Measurements from ENCODE around the gene DNAL4. TPM values are rescaled to one million over a fixed set of nuclear protein-coding genes. Genes with fewer than 3 reads are reported as not detected.

The DNAL4 gene
- total and polyA plus RNA-seq, 10 of the 15 experiments (the other 5 are each of a cell fraction or from before 2014, with no cell fraction given) = 0.35 to 8.5 (median 6.3) TPM; not detected in 1

DNA sequence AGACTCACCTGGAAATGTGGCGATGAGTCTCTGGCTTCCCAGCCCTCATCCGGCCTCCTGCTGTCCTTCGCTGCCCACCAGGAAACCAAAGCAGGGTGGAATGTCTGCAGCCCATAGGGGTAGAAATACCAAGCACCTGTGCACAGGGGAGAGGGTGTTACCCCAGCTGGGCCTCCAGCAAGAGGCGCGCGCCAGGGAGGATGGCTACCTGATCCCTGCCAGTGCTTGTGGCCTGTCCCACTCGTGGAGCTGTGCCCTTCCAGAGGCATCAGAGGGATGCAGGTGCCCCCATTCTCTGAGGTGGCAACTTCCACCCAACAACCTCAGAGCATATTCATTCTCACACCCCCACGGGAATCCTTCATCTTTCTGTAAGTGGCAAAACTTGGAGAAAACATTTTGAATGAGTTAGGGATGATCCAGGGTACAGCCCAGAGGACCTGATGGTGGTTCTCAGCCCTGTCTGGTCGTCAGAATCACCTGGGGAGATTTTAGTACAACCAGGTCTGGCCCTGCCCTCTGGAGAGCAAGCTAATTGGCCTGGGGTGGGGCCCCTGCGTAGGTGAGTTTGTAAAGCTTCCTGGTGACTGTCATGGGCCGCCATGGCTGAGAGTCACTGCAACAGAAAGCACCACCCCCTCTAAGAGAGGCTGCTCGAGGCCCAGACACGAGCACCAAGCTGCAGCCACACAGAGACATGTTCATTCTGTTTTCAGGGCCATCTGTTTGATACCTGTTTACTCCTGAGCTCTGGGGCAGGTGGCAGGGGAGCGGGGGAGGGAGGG, 48.1 kb downstream of the DNAL4 start:
- no peak for FAIRE-seq
- intact Hi-C loops (cut with micrococcal nuclease; ENCODE audit: unreplicated experiment) (no loop called here), in situ Hi-C loops (cut with MboI) (no loop called here)
- SMC1A ChIA-PET (ENCODE audit: uncharacterized antibody, unreplicated experiment) = interaction anchor here (1.4 kb wide), 1 partner anchor 9 kb away, joined by 4 read pairs; no protein-coding TSS in a partner anchor
- TF ChIP-seq NBN (IDR thresholded peaks at IDR 0.05) (no peak), HDGF (IDR thresholded peaks at IDR 0.05) (no peak), RB1 (IDR thresholded peaks at IDR 0.05; ENCODE audit: borderline replicate concordance) (no peak), ESRRA (IDR thresholded peaks at IDR 0.05; ENCODE audit: low read length) (no peak), ETV6 (conservative IDR thresholded peaks at IDR 0.05 in 1 of 2, IDR thresholded peaks at IDR 0.05 in 1 of 2; ENCODE audit: borderline replicate concordance in 1 of 2, low read depth in 1 of 2) (no peak)
- WGBS (ENCODE audit: insufficient coverage, insufficient replicate concordance, low lambda C conversion rate, missing lambda C conversion rate) = 90% methylated on average over 14 of the region's 14 CpGs
- no peak overlapping the region for H3K4me3 ChIP-seq
- BruUV-seq (replicated peaks) = no TSS peak
- CTCF ChIA-PET = interaction anchor here (0.6 to 2.0 kb wide), 2 partner anchors 23 to 774 kb away, joined by 3 to 16 read pairs; partner anchors contain the start of gene ATF4
- H3K27ac ChIP-seq (ENCODE audit: control insufficient read depth, insufficient read depth) = no peak overlapping the region
- POLR2A ChIA-PET = interaction anchor here (1.5 to 1.6 kb wide), 2 partner anchors 10 to 42 kb away, joined by 3 read pairs; no protein-coding TSS in a partner anchor
- no peak for DNase-seq (ENCODE audit: low read depth, low spot score)
- H3K27me3 ChIP-seq (replicated peaks in 1 of 2; ENCODE audit: control insufficient read depth in 2 of 2, insufficient read depth in 2 of 2, low read length in 1 of 2) = no peaks in the 10 kb centered on the region
- H3K4me2 ChIP-seq (ENCODE audit: control insufficient read depth, insufficient read depth) = no peak overlapping the region
- H3K9me3 ChIP-seq (replicated peaks; ENCODE audit: control insufficient read depth, insufficient read depth, low read length) = no peaks in the 10 kb centered on the region
- H2AFZ ChIP-seq (ENCODE audit: control insufficient read depth, low read depth, low read length) = no peak overlapping the region
- peaks cover 3% of the 10 kb centered on the region for H3K4me1 ChIP-seq (ENCODE audit: control insufficient read depth, insufficient read depth, low read length)
- H3K36me3 ChIP-seq (ENCODE audit: control insufficient read depth in 2 of 2, insufficient read depth in 2 of 2, low read length in 1 of 2) = peaks cover 48 to 51% of the 10 kb centered on the region in 2 experiments
- H4K20me1 ChIP-seq (ENCODE audit: control insufficient read depth, insufficient read depth) = no peaks in the 10 kb centered on the region
- peaks cover 3% of the 10 kb centered on the region for H3K79me2 ChIP-seq (ENCODE audit: control insufficient read depth, insufficient read depth, low read length)
- no peak overlapping the region for H3K9ac ChIP-seq (ENCODE audit: control insufficient read depth, insufficient read depth, low read length)
- ATAC-seq = no peak
- RAD21 ChIA-PET (ENCODE audit: unreplicated experiment) = no interaction called here

DNA sequence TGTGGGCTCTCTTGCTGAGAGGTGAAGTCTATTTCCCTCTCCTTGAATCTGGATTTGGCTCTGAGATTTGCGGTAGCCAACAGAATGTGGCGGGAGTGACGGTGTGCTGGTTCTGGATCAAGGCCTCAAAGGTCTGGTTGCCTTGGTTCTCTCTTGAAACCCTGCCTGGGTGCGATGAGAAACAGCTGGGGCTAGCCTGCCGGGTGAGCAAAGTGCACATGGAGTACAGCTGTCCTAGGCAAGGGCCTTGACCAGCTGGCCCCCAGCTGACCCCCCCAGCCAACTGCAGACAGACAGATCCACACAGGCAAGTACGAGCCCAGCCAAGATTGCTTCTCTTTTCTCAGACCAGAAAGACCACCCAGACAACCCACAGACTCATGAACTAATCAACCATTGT, 49.0 kb downstream of the DNAL4 start:
- H2AFZ ChIP-seq (ENCODE audit: control insufficient read depth, low read depth, low read length) = no peak overlapping the region
- no peaks in the 10 kb centered on the region for H3K9me3 ChIP-seq (replicated peaks; ENCODE audit: control insufficient read depth, insufficient read depth, low read length)
- H3K79me2 ChIP-seq (ENCODE audit: control insufficient read depth, insufficient read depth, low read length) = no peaks in the 10 kb centered on the region; the same call in none of the 2 replicates
- H3K27me3 ChIP-seq (replicated peaks in 1 of 2; ENCODE audit: control insufficient read depth in 2 of 2, insufficient read depth in 2 of 2, low read length in 1 of 2) = no peaks in the 10 kb centered on the region
- H3K4me2 ChIP-seq (ENCODE audit: control insufficient read depth, insufficient read depth) = no peak overlapping the region
- no peak for DNase-seq (ENCODE audit: low read depth, low spot score)
- H3K36me3 ChIP-seq (ENCODE audit: control insufficient read depth in 2 of 2, insufficient read depth in 2 of 2, low read length in 1 of 2) = peaks cover 40 to 49% of the 10 kb centered on the region in 2 experiments
- H3K27ac ChIP-seq (ENCODE audit: control insufficient read depth, insufficient read depth) = no peak overlapping the region
- CTCF ChIA-PET = no interaction called here
- no TSS peak for BruUV-seq (replicated peaks)
- SMC1A ChIA-PET (ENCODE audit: uncharacterized antibody, unreplicated experiment) = interaction anchor here (1.4 kb wide), 1 partner anchor 9 kb away, joined by 4 read pairs; no protein-coding TSS in a partner anchor
- no peak overlapping the region for H3K9ac ChIP-seq (ENCODE audit: control insufficient read depth, insufficient read depth, low read length)
- RAD21 ChIA-PET (ENCODE audit: unreplicated experiment) = no interaction called here
- H3K4me3 ChIP-seq = no peak overlapping the region
- in situ Hi-C loops (cut with MboI) = no loop called here
- no peaks in the 10 kb centered on the region for H4K20me1 ChIP-seq (ENCODE audit: control insufficient read depth, insufficient read depth)
- no peak for FAIRE-seq
- 99% methylated on average over 6 of the region's 6 CpGs for WGBS (ENCODE audit: insufficient coverage, insufficient replicate concordance, low lambda C conversion rate, missing lambda C conversion rate)
- ATAC-seq = no peak
- POLR2A ChIA-PET = interaction anchor here (1.6 kb wide), 1 partner anchor 9 kb away, joined by 3 read pairs; no protein-coding TSS in a partner anchor
- H3K4me1 ChIP-seq (ENCODE audit: control insufficient read depth, insufficient read depth, low read length) = no peaks in the 10 kb centered on the region
- intact Hi-C loops (cut with micrococcal nuclease; ENCODE audit: unreplicated experiment) = no loop called here
- TF ChIP-seq KLF5 (IDR thresholded peaks at IDR 0.05; ENCODE audit: partially characterized antibody) (no peak), ZNF274 (IDR thresholded peaks at IDR 0.05; ENCODE audit: insufficient read depth, insufficient read length) (no peak), JUND (IDR thresholded peaks at IDR 0.05; ENCODE audit: low read depth, low read length) (no peak), SMAD1 (IDR thresholded peaks at IDR 0.05; ENCODE audit: low read depth, partially characterized antibody) (no peak), POLR2AphosphoS2 (IDR thresholded peaks at IDR 0.05; ENCODE audit: low read depth, low read length) (no peak), RAD21 (IDR thresholded peaks at IDR 0.05; ENCODE audit: insufficient read depth, low read depth, low read length) (no peak), GATAD2B (conservative IDR thresholded peaks at IDR 0.05; ENCODE audit: low read depth) (no peak), E2F4 (IDR thresholded peaks at IDR 0.05; ENCODE audit: low read depth, low read length) (no peak)
- TF ChIP-seq, protein P1, sequence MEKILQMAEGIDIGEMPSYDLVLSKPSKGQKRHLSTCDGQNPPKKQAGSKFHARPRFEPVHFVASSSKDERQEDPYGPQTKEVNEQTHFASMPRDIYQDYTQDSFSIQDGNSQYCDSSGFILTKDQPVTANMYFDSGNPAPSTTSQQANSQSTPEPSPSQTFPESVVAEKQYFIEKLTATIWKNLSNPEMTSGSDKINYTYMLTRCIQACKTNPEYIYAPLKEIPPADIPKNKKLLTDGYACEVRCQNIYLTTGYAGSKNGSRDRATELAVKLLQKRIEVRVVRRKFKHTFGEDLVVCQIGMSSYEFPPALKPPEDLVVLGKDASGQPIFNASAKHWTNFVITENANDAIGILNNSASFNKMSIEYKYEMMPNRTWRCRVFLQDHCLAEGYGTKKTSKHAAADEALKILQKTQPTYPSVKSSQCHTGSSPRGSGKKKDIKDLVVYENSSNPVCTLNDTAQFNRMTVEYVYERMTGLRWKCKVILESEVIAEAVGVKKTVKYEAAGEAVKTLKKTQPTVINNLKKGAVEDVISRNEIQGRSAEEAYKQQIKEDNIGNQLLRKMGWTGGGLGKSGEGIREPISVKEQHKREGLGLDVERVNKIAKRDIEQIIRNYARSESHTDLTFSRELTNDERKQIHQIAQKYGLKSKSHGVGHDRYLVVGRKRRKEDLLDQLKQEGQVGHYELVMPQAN (conservative IDR thresholded peaks at IDR 0.05) = no peak
